Lung microvascular endothelial cell (primary cell): ENCODE measurements around the gene SRSF8. TPM values are rescaled to one million over a fixed set of nuclear protein-coding genes. Genes with fewer than 3 reads are reported as not detected.

Experiments
- DNase-seq, 2 donors: peaks; one replicate each; pipeline versions ENCODE4 v3.0.0 to v3.0.0-alpha.2; 2010; ENCODE audit warnings: low read depth in 2 of 2
- total RNA-seq: library from RNA; depleted of rRNA; stranded (reverse); fragments of >200 nt; gene quantifications from 2 replicates; pipeline ENCODE4 v1.2.1, GENCODE V29; 2014

Gene SRSF8
- total RNA-seq, 1 donor from 2014 or later = 20.4 TPM

- DNase-seq = peak; percentile 91 to 96
Measured at GRCh38 chr11:95068549-95068948, 1.8 kb downstream of the SRSF8 start.

DNA sequence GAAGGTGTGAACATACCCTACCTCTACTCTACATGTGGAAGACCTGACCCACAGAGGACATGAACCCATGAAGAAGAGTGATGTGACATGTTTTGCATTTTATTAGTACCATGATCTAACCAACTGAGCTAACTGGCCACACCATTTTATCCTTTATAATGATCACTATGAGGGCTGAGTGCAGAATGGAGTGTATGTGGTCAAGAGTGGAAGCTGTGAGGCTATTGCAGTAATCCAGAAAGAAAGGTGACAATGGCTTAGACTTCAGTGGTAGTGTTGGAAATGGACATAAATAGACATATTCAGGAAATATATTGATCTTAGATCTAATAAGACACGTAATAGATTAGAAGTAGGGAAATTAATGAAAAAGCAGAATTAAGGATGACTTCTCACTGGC, 3.8 kb downstream of the SRSF8 start:
- DNase-seq = no peak

DNA sequence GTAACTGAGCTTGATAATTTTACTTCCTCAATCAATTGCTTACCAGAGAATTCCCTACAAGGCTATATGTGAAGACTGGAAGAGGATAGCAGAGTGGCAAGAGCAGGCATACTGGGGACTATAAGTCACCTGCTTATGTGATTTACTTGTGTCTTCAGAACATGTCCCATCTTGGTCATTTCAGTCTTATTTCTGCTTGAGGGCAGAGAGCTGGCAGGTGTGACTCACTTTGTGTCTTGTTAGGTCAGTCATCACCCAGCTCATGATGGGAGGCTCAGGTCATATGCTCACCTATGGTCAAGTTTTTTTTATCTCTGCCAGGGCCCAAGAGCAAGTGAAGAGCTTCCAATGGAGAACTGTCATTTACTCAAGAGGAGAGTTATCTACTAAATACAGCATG, 6.2 kb downstream of the SRSF8 start:
- no peak for DNase-seq

- peak; percentile 31 to 51 for DNase-seq
Measured at GRCh38 chr11:95074792-95075563, 8.3 kb downstream of the SRSF8 start.

- DNase-seq = peak; percentile 33 to 46
Measured at GRCh38 chr11:95076416-95076815, 9.7 kb downstream of the SRSF8 start.

DNA sequence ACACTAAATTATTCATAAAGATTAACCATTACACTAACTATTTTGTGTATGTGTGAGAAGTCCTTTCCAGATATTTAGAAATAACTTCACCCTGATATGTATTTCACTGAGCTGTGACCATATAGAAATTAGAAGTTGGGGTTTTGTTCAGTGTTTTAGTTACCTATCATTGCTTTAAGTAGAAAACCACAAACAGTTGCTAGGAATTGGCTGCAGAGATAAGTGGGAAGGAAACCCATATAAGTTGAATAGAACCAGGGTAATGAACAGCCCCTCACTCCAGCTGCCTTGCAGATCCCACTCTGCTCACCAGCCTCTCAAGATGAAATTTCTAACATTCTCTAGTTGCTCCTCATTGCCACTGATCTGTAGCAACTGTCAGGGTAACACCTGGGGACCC, 10.3 kb downstream of the SRSF8 start:
- DNase-seq = no peak

DNA sequence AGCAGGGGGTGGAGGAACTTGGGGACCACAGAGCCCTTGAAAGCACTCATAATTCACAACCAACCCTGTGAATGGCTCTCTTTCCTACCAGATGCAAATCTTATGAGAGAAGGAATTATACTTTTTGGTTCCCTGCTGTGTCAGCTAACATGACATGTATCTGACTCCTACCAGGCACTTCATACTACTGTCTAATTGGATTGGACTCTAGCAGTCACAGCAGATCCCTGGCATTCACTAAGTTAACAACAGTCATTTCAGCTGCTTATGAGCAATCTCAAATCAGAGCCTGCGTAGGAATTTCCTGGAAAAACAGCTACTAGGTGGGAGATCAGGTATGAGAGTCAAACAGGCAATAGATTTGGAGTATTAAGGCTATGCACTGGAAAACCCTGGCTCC, 11.8 kb downstream of the SRSF8 start:
- DNase-seq = no peak

DNA sequence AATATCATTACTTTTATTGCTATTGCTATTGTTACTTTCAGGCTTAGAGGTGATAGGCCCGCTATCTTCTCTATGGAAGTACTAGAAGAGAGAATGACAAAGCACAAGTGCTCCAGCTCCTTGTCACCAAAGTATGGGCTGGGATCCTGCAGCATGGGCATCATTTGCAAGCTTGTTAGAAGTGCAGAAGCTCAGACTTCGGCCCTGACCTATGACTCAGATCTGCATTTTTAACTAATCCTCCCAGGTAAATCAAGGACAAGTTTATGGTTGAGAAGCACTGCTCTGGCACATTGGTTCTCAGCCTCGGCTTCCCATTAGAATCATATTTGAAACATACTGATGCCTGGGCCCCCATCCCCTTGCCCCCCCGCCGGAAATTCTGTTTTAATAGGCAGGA, 14.3 kb downstream of the SRSF8 start:
- no peak for DNase-seq

GRCh38 chr11:95081412-95081811, 14.7 kb downstream of the SRSF8 start:
- DNase-seq = peak; percentile 24 to 59

DNA sequence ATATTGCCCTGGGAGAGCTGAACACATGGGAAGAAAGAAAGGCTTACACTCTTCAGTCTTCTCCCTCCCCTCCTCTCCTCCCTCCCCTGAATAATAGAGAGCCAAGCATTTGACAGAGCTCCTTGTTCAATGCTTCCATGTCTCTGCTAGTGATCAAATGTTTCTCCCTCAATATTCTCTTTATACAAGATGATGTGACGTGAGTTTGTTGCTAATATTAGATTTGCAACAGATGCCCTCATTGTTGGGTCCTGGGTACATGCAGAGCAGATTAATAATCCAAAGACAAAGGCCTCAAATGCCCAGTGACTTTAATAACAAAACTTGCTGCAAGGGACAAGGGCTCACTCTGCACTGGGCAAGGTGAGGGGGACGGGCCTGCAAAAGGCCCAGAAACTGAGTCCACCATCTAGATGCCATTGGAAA, 15.9 kb downstream of the SRSF8 start:
- DNase-seq = no peak

DNA sequence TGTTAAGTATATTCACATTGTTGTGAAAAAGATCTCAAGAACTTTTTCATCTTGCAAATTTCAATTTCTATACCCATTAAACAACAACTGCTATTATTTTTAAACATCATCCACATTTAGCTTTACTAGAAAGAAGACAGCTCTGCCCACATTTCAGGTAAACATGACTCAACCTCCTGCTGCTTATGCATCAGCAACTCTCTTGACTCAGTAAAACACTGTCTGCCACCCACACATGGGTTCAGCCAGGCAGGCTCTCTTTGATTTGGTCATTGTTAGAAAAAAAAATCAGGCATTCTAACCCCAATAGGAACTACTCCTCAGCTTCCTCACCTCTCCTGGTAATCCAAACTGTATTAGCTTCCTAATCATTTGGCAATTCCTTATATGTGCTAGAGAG, 17.8 kb downstream of the SRSF8 start:
- DNase-seq = no peak

- no peak for DNase-seq
Measured at GRCh38 chr11:95085117-95085816, 18.5 kb downstream of the SRSF8 start.

GRCh38 chr11:95086151-95086550, 19.4 kb downstream of the SRSF8 start:
- no peak for DNase-seq

DNA sequence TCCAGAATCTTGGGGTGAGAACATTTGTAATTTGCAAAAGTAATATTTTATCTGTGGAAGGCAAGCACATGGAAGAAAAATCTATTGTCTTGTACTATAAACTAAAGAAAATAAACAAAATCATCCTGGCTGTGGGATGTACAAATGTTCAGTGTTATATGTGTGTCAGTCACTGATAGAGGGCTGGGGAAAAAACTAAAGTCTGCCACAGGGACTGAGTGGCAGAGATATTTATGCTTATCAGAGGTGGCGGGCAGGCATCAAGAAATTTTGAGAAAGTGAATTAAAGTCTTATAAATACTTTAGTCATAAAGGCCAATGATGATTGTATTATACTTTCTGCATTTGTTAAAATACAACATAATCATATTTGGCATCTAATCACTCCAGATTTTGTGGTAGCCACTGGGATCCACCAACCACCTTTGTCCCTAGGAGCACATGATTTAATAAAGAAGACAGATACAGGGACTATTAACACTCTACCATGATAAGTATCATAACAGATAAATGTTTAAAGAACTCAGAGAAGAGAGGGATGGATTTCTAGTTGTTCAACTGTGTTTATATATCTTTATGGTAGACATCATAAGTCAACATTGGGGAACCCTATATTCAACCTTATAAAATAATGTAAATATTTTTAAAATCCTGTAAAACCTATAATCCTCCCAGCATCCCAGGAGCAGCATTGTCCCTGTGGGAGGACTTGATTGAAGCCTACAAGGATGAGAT, 20.3 kb downstream of the SRSF8 start:
- DNase-seq = no peak

DNA sequence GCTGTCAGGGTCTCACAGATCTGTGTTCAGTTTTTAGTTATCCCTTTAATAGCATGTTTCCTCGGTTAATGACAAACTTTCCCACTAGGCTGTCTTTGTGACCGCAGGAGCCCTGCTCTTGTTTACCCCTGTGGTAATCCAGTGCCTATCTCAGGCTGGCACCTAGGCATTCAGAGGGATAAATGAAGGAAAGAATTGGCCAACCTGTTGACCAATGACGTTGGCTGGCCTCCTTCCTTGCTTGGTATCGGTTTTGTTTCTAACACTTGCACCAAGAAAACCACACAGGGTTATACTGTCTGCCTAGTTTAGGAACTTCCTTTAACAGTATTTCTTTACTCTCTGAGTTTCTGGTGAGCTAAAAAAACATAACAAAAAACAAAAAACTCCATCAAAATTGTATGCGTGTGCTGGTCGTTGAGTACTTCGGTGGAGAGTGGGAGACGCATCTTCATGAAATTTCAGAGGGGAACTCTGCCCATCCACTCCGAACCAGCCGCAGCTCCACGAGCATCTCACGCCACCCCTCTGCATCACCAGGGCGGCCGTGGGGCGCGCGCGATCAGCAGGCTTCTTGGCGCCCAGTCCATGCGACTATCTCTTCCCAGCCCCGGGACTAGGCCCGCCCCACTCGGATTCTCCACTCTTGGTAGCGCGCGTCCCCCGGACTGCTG, 22.4 kb downstream of the SRSF8 start:
- DNase-seq = no peak

DNA sequence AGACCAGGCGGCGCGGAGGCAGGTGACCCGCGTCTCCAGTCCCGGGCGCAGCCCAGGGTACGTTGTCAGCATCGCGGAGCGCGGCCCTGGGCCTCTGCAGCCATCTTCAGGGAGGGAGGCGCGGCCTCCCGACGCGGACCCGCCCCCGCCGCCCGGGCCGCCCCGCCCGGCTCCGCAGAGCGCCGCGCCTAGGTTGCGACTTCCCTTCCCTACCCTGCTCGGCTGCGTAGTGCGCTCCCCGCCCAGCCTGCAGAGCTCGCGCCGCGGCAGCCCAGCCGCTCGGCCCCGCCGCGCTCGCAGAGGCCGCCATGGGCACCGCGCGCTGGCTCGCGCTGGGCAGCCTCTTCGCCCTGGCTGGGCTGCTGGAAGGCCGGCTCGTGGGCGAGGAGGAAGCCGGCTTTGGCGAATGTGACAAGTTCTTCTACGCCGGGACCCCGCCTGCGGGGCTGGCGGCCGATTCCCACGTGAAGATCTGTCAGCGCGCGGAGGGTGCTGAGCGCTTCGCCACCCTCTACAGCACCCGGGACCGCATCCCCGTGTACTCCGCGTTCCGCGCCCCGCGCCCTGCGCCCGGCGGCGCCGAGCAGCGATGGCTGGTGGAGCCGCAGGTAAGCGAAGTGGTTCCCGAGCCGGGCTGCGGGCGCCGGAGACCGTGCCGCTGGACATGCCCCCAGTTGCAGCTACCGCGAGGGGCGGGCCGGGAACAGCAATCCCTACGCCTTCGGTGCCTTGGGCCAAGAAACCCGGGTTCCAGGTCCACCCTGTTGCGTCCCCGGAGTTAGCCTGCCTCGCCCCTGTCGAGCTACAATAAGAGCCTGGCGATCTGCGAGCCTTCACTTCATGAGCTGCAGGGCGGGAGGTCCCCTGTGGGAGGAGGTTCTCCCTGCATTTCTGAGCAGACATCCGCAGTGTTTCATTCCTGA, 23.2 kb downstream of the SRSF8 start, which contains the start of gene ENDOD1:
Gene ENDOD1, plus strand, starts transcription at position 227 of the 923 bp plus-strand sequence. Its CDS starts 82 bp downstream, at position 309.
- DNase-seq = peak; percentile 85 to 87

DNA sequence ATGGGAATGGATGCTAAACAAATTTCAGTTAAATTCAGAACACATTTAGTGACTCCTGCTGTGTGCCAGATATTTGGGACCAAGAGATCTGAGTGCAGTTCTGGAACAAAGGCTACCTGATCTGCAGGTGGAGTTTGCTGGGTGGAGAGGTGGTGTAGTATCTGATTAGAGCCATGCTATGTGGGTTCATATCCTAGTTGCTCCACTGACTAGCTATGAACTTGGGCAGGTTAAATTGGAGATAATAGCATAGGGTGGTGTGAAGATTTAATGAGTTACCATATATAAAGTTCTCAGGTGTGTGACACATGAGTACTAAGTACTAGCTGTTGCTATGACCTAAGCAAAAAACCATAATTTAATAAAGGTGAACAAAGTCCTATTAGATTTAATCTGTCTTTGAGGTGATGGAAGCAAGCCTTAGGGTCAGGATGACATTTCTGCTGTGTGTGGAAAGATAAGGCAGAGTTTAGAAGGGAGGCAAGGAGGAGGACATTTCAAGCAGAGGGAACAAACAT, 25.0 kb downstream of the SRSF8 start:
- no peak for DNase-seq

DNA sequence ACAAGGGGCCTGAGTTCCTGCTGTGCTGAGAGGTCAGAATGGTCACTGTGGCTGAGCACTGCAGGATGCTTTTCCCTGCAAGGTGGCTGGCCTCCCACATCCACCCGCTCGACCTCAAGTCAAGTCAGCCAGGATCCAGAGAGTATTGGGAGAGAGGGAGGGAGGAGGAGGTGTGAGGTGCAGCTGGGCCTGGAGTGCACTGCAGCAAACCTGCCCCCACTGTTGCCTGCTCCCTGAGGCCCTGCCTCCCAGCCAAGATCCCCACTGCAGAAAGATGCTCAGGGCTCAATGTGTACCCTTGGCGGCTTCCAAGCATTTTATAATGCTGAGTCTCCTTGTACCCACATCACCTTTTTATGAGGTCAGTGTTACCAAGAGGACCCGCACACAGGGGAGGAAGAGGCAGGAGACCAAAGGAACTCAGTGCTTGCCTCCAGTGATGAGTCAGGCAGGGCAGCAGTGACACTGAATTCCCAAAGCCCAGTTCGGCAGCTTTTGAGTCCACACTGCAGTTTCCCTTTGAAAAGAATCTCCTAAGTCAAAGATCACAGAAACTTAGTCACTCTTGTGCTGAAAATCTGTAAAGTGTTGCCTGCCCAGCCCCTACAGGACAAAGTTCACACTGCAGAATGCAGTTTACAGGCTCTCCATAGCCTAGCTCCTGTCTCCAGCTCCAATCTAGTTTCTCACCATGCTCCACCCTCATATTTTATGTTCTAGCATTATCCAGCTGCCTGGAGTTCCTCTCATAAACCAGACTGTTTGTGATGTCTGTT, 26.0 kb downstream of the SRSF8 start:
- peak; percentile 20 to 32 for DNase-seq

DNA sequence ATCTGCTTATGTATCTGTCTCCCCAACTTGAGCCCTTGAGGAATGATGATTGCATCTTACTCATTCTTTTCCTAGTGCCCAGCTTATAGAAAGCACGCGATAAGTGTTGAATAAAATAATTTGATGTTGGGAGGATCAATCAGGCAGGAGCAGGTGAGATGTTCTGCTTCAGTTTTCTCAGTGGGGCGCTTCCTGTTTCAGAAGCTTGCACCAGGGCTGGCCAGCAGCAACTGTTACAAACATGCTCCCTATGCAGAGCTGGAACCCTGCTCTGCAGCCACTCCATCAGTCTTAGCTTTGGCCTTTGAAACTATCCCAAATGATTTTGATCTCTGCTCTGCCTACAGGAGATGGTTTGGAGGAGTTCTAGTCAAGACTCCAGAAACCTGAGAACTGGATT, 26.8 kb downstream of the SRSF8 start:
- no peak for DNase-seq
